Spleen (tissue), 11 donors: ENCODE measurements around the gene HMGXB4. TPM values are rescaled to one million over a fixed set of nuclear protein-coding genes. Genes with fewer than 3 reads are reported as not detected.

Source experiments
- DNase-seq: peaks from one replicate; pipeline ENCODE4 v3.0.0-alpha.2; 2020
- H3K27ac ChIP-seq, 8 donors: fragments of 200-600 bp; sonication (generic) in 7 of 8; 1 replicate in 4 of 8; 2 replicates in 4 of 8; pipeline versions ENCODE4 v1.5.0 to v1.8.0; 2016 to 2021; ENCODE audit warnings: inconsistent platforms in 4 of 8, mild to moderate bottlenecking in 4 of 8, moderate library complexity in 1 of 8
- H3K27me3 ChIP-seq, 7 donors: fragments of 200-600 bp; sonication (generic) in 6 of 7; replicated peaks in 1 of 7; 1 replicate in 4 of 7; 2 replicates in 3 of 7; pipeline versions ENCODE4 v1.5.0 to v1.8.0; 2016 to 2021; ENCODE audit warnings: inconsistent platforms in 3 of 7, mild to moderate bottlenecking in 1 of 7
- H3K36me3 ChIP-seq, 6 donors: fragments of 200-600 bp; sonication (generic) in 5 of 6; 1 replicate in 4 of 6; 2 replicates in 2 of 6; pipeline versions ENCODE4 v1.5.0 to v1.8.0; 2016 to 2021; ENCODE audit warnings: inconsistent platforms in 2 of 6
- H3K4me1 ChIP-seq, 6 donors: fragments of 200-600 bp; sonication (generic) in 5 of 6; 1 replicate in 3 of 6; 2 replicates in 3 of 6; pipeline versions ENCODE4 v1.5.0 to v1.8.0; 2016 to 2021; ENCODE audit warnings: inconsistent platforms in 3 of 6
- H3K4me3 ChIP-seq, 8 donors: fragments of 200-600 bp; sonication (generic) in 7 of 8; 1 replicate in 4 of 8; 2 replicates in 4 of 8; pipeline versions ENCODE4 v1.5.0 to v1.8.0; 2016 to 2021; ENCODE audit warnings: inconsistent platforms in 4 of 8, mild to moderate bottlenecking in 4 of 8, moderate library complexity in 2 of 8
- H3K9me3 ChIP-seq, 8 donors: fragments of 200-600 bp; sonication (generic) in 7 of 8; 1 replicate in 4 of 8; 2 replicates in 4 of 8; pipeline versions ENCODE4 v1.5.0 to v1.8.0; 2016 to 2021; ENCODE audit warnings: inconsistent platforms in 4 of 8
- POLR2A ChIP-seq, 3 donors: fragments of 450-650 bp; IDR thresholded peaks; one replicate each; pipeline ENCODE4 v1.5.1; 2017; ENCODE audit warnings: antibody characterized with exemption in 3 of 3, mild to moderate bottlenecking in 1 of 3
- POLR2AphosphoS5 ChIP-seq, 3 donors: sonication (generic); formaldehyde crosslinking; IDR thresholded peaks; one replicate each; pipeline ENCODE4 v1.5.1; 2017; ENCODE audit warnings: antibody characterized with exemption in 3 of 3
- WGBS, 5 donors: extraction: QIAGEN DNeasy Blood & Tissue Kit in 3 of 5; methylation state at CpG; one replicate each; pipeline versions ENCODE4 v1.1.5 to v1.1.7; 2013 to 2018; 5-methylcytosine and 5-hydroxymethylcytosine counted together
- intact Hi-C: fragments of 100-400 bp; cut with DNase I; formaldehyde crosslinking; loops from one replicate; pipeline ENCODE4 v1.15.0; 2023; ENCODE audit warnings: low total_unique reads
- polyA plus RNA-seq, 3 donors: library from polyadenylated mRNA; stranded (reverse); fragments of 200-250 nt; gene quantifications; one replicate each; pipeline ENCODE4 v1.2.1, GENCODE V29; 2013
- total RNA-seq, 7 donors: library from RNA; depleted of rRNA in 3 of 7; stranded (reverse); fragments of >200 nt in 3 of 7; fragmentation: NEBNext Ultra II Directional in 4 of 7; extraction: Animal tissue kit (Norgen Biotek cat#: 25700) in 4 of 7; gene quantifications; one replicate each; pipeline versions ENCODE4 v1.1.0 to v1.2.1, GENCODE V29; 2016 to 2021
- TF ChIP-seq, protein P1 (sequence below), 11 experiments: fragments of 200-600 bp in 7 of 11; fragments of 450-650 bp in 4 of 11; sonication (generic) in 4 of 11; IDR thresholded peaks in 8 of 11; conservative IDR thresholded peaks in 3 of 11; 1 replicate in 7 of 11; 2 replicates in 4 of 11; pipeline versions ENCODE4 v1.4.0 to v1.8.0; 2016 to 2021; ENCODE audit warnings: antibody characterized with exemption in 11 of 11, inconsistent platforms in 4 of 11, mild to moderate bottlenecking in 1 of 11
- donor health status: healthy with polysubstance abuse.
- donor health status: DM: no; HTN: no; CAD: no; lungs with moderate emphysema.
- donor health status: DM: no; HTN: no; CAD: no.
- donor health status: Bipolar disorder and iron deficiency.
- donor health status: healthy.
- donor health status: DM: no; HTN: no; CAD: no.
- donor health status: DM: yes; HTN: yes; CAD: no.

The HMGXB4 gene
- total and polyA plus RNA-seq, 10 donors = 4.0 to 24.6 (median 19.5) TPM

- intact Hi-C loops = no loop called here
- WGBS, 5 donors = 0 to 1% (median 0%) methylated on average over 34 to 64 of the region's 64 CpGs
- H3K27ac ChIP-seq = peak within 1 kb of the TSS; percentile 90 to 100 (median 98)
- no peaks in the 10 kb centered on the region for H3K9me3 ChIP-seq
- H3K4me1 ChIP-seq = peaks cover 5 to 50% (median 34%) of the 10 kb centered on the region in 6 donors
- no peaks in the 10 kb centered on the region for H3K27me3 ChIP-seq
- peak within 1 kb of the TSS; percentile 67 to 85 (median 78) for H3K4me3 ChIP-seq
- peaks cover 0 to 20% (median 1%) of the 10 kb centered on the region in 6 donors for H3K36me3 ChIP-seq
- TF ChIP-seq, protein P1, sequence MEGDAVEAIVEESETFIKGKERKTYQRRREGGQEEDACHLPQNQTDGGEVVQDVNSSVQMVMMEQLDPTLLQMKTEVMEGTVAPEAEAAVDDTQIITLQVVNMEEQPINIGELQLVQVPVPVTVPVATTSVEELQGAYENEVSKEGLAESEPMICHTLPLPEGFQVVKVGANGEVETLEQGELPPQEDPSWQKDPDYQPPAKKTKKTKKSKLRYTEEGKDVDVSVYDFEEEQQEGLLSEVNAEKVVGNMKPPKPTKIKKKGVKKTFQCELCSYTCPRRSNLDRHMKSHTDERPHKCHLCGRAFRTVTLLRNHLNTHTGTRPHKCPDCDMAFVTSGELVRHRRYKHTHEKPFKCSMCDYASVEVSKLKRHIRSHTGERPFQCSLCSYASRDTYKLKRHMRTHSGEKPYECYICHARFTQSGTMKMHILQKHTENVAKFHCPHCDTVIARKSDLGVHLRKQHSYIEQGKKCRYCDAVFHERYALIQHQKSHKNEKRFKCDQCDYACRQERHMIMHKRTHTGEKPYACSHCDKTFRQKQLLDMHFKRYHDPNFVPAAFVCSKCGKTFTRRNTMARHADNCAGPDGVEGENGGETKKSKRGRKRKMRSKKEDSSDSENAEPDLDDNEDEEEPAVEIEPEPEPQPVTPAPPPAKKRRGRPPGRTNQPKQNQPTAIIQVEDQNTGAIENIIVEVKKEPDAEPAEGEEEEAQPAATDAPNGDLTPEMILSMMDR (IDR thresholded peaks at IDR 0.05 in 8 of 11, conservative IDR thresholded peaks at IDR 0.05 in 3 of 11) = peak in 2 of 11 experiments; percentile 3 to 31
- TF ChIP-seq POLR2A (IDR thresholded peaks at IDR 0.05) (peak in 1 of 3 donors; percentile 82), POLR2AphosphoS5 (IDR thresholded peaks at IDR 0.05) (peak; percentile 94 to 98 (median 96))
- peak; percentile 99 for DNase-seq
These were observed 42.6 kb downstream of the HMGXB4 start, which contains the start of gene TOM1 for GRCh38 chr22:35299673-35300499. TSS of gene TOM1 (plus strand) at chr22:35299894. CDS start at chr22:35299929, 35 bp downstream.

GRCh38 chr22:35301372-35301874 lies 44.1 kb downstream of the HMGXB4 start:
- peak; percentile 81 for DNase-seq
- intact Hi-C loops = no loop called here
- 40 to 57% (median 49%) methylated on average over 17 of the region's 17 CpGs for WGBS, 5 donors
- Histone ChIP-seq H3K4me1 (peaks cover 7 to 63% (median 44%) of the 10 kb centered on the region in 6 donors), H3K4me3 (peak overlapping the region in 3 of 8 donors; percentile 73 to 85 (median 76)), H3K9me3 (no peaks in the 10 kb centered on the region), H3K27me3 (no peaks in the 10 kb centered on the region), H3K27ac (peak overlapping the region in 7 of 8 donors; percentile 96 to 100 (median 98)), H3K36me3 (peaks cover 0 to 12% (median 1%) of the 10 kb centered on the region in 6 donors)
- peak in 2 of 3 donors; percentile 10 to 81 for TF ChIP-seq POLR2AphosphoS5 (IDR thresholded peaks at IDR 0.05)
- TF ChIP-seq, protein P1 (IDR thresholded peaks at IDR 0.05 in 8 of 11, conservative IDR thresholded peaks at IDR 0.05 in 3 of 11) = no peak

DNA sequence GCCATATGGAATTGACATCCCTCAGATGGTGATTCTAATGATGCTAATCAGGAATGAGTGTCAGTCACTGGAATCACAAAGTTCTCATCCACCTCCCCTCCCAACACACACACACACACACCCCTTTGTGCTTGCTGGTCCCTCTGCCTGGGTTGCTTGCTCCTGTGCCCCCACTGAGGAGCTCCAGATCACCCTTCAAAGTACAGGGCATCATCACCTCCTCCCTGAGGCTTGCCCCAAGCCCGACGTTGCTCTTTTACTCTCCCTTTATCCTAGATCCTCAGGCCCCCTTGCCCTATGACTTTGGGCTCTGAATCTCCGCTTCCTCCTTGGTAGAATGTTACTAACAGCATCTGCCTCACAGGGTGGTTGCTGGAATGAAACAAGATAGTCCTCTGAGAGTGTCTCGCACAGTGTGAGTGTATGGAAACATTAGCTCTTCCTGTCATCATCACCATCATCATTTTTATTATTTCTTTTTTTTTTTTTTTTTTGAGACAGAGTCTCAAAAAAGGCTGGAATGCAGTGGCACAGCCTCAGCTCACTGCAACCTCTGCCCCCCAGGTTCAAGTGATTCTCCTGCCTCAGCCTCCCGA lies 45.8 kb downstream of the HMGXB4 start:
- 83 to 94% (median 92%) methylated on average over 5 of the region's 5 CpGs for WGBS, 5 donors
- Histone ChIP-seq H3K4me1 (peaks cover 13 to 80% (median 61%) of the 10 kb centered on the region in 6 donors), H3K36me3 (peaks cover 0 to 12% (median 1%) of the 10 kb centered on the region in 6 donors), H3K9me3 (no peaks in the 10 kb centered on the region), H3K27me3 (no peaks in the 10 kb centered on the region), H3K27ac (peak overlapping the region in 1 of 8 donors; percentile 100), H3K4me3 (no peak overlapping the region)
- intact Hi-C loops = no loop called here
- peak; percentile 46 for DNase-seq
- TF ChIP-seq POLR2AphosphoS5 (IDR thresholded peaks at IDR 0.05) (no peak), POLR2A (IDR thresholded peaks at IDR 0.05) (no peak)
- TF ChIP-seq, protein P1 (IDR thresholded peaks at IDR 0.05 in 8 of 11, conservative IDR thresholded peaks at IDR 0.05 in 3 of 11) = no peak
